ENCODE results near the gene SRGAP3. TPM values are rescaled to one million over a fixed set of nuclear protein-coding genes. Genes with fewer than 3 reads are reported as not detected.

SRGAP3 gene
- total and polyA plus RNA-seq, 10 of the 15 experiments (the other 5 are each of a cell fraction or from before 2014, with no cell fraction given), result 0.32 to 1.7 (median 0.99) TPM

DNA sequence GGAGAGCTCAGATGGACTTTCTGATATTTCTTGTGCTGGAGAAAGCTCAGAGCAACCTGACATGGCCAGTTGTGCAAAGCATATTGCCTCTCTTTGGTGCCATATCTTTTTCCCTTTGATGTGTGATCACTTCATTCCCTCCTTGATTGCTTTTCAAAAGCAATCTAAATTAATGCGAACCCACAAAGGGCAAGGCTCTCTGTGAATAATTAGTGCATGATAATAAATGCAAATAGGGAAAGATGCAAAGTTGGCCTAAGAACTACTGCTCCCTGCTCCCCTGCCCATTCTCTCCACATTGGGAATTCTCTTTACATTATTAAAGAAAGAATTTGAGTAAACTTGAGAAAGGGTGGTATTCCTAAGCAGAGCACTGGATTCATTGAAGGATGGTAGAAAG is 60.9 kb downstream of the SRGAP3 start:
- DNase-seq (ENCODE audit: low read depth, low spot score) (no peak), ATAC-seq (no peak), FAIRE-seq (no peak)
- 65% methylated on average over 1 of the region's 1 CpG for WGBS (ENCODE audit: insufficient coverage, insufficient replicate concordance, low lambda C conversion rate, missing lambda C conversion rate)
- Histone ChIP-seq H3K36me3 (ENCODE audit: control insufficient read depth in 2 of 2, insufficient read depth in 2 of 2, low read length in 1 of 2) (no peaks in the 10 kb centered on the region), H3K9ac (ENCODE audit: control insufficient read depth, insufficient read depth, low read length) (no peak overlapping the region), H4K20me1 (ENCODE audit: control insufficient read depth, insufficient read depth) (no peaks in the 10 kb centered on the region), H3K4me1 (ENCODE audit: control insufficient read depth, insufficient read depth, low read length) (no peaks in the 10 kb centered on the region), H3K4me3 (no peak overlapping the region), H3K27me3 (replicated peaks in 1 of 2; ENCODE audit: control insufficient read depth in 2 of 2, insufficient read depth in 2 of 2, low read length in 1 of 2) (peaks cover 0 to 1% of the 10 kb centered on the region in 2 experiments; a peak in 1 of 4 replicates), H2AFZ (ENCODE audit: control insufficient read depth, low read depth, low read length) (no peak overlapping the region), H3K9me3 (replicated peaks; ENCODE audit: control insufficient read depth, insufficient read depth, low read length) (no peaks in the 10 kb centered on the region), H3K27ac (ENCODE audit: control insufficient read depth, insufficient read depth) (no peak overlapping the region), H3K4me2 (ENCODE audit: control insufficient read depth, insufficient read depth) (no peak overlapping the region), H3K79me2 (ENCODE audit: control insufficient read depth, insufficient read depth, low read length) (no peaks in the 10 kb centered on the region)
- CTCF ChIA-PET, result no interaction called here
- intact Hi-C loops (cut with micrococcal nuclease; ENCODE audit: unreplicated experiment), result no loop called here
- SMC1A ChIA-PET (ENCODE audit: uncharacterized antibody, unreplicated experiment), result no interaction called here
- POLR2A ChIA-PET, result no interaction called here
- RAD21 ChIA-PET (ENCODE audit: unreplicated experiment), result no interaction called here
- no peak for TF ChIP-seq ASH2L (IDR thresholded peaks at IDR 0.05; ENCODE audit: borderline replicate concordance, low read depth)
- TF ChIP-seq ZNF384 (IDR thresholded peaks at IDR 0.05; ENCODE audit: borderline replicate concordance, low read depth, low read length), result no peak
- no TSS peak for BruUV-seq (replicated peaks)
- in situ Hi-C loops (cut with MboI), result no loop called here

DNA sequence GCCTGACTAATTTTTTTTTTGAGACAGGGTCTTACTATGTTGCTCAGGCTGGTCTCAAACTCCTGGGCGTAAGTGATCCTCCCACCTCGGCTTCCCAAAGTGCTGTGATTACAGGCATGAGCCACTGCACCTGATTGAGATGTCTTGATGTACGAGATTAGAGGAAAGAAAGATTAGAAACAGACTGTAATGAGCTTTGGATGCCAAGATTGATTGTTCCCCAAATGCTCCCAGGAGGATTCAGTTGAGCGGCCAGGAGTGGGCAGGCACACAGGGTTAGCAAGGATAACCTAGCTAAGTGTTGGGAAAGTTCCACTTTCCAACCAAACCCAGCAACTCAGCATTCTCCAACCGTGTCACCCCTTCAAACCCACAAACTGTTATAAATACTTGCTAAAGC is 63.7 kb downstream of the SRGAP3 start:
- Histone ChIP-seq H2AFZ (ENCODE audit: control insufficient read depth, low read depth, low read length) (no peak overlapping the region), H3K9ac (ENCODE audit: control insufficient read depth, insufficient read depth, low read length) (no peak overlapping the region), H3K4me3 (no peak overlapping the region), H3K4me1 (ENCODE audit: control insufficient read depth, insufficient read depth, low read length) (peaks cover 2% of the 10 kb centered on the region), H3K36me3 (ENCODE audit: control insufficient read depth in 2 of 2, insufficient read depth in 2 of 2, low read length in 1 of 2) (no peaks in the 10 kb centered on the region), H3K9me3 (replicated peaks; ENCODE audit: control insufficient read depth, insufficient read depth, low read length) (no peaks in the 10 kb centered on the region; the same call in 2 of the 3 replicates), H3K27me3 (replicated peaks in 1 of 2; ENCODE audit: control insufficient read depth in 2 of 2, insufficient read depth in 2 of 2, low read length in 1 of 2) (0 out of 4 replicates have a peak, but pooled peaks cover 0 to 1% of the 10 kb centered on the region in 2 experiments), H3K27ac (ENCODE audit: control insufficient read depth, insufficient read depth) (no peak overlapping the region), H3K79me2 (ENCODE audit: control insufficient read depth, insufficient read depth, low read length) (no peaks in the 10 kb centered on the region), H4K20me1 (ENCODE audit: control insufficient read depth, insufficient read depth) (no peaks in the 10 kb centered on the region), H3K4me2 (ENCODE audit: control insufficient read depth, insufficient read depth) (no peak overlapping the region)
- no TSS peak for BruUV-seq (replicated peaks)
- WGBS (ENCODE audit: insufficient coverage, insufficient replicate concordance, low lambda C conversion rate, missing lambda C conversion rate), result 52% methylated on average over 5 of the region's 5 CpGs
- ChIA-PET POLR2A (no interaction called here), RAD21 (ENCODE audit: unreplicated experiment) (no interaction called here), CTCF (no interaction called here), SMC1A (ENCODE audit: uncharacterized antibody, unreplicated experiment) (no interaction called here)
- no peak for FAIRE-seq
- no peak for ATAC-seq
- intact Hi-C loops (cut with micrococcal nuclease; ENCODE audit: unreplicated experiment), result no loop called here
- DNase-seq (ENCODE audit: low read depth, low spot score), result no peak
- in situ Hi-C loops (cut with MboI), result no loop called here
- TF ChIP-seq HDAC2 (IDR thresholded peaks at IDR 0.05), result no peak
- no peak for TF ChIP-seq SIN3A (IDR thresholded peaks at IDR 0.05; ENCODE audit: low read depth, low read length)
- TF ChIP-seq E2F8 (IDR thresholded peaks at IDR 0.05; ENCODE audit: low read depth, partially characterized antibody), result no peak
